Measurements from ENCODE around the gene RPL39L.

Gene RPL39L

GRCh38 chr3:187073581-187074098, 65.7 kb downstream of the RPL39L start:
- in situ Hi-C loops (cut with HindIII; ENCODE audit: low sequenced_read_pairs) = no loop called here
- TF ChIP-seq CTCF (IDR thresholded peaks at IDR 0.05; ENCODE audit: low read depth, low read length) = no peak
- no peak overlapping the region for H3K4me3 ChIP-seq (ENCODE audit: low read depth, low read length)
- DNase-seq (ENCODE audit: low read depth, low spot score) = no peak

GRCh38 chr3:187072511-187072910, 66.8 kb downstream of the RPL39L start:
- in situ Hi-C loops (cut with HindIII; ENCODE audit: low sequenced_read_pairs) = no loop called here
- no peak for TF ChIP-seq CTCF (IDR thresholded peaks at IDR 0.05; ENCODE audit: low read depth, low read length)
- no peak overlapping the region for H3K4me3 ChIP-seq (ENCODE audit: low read depth, low read length)
- DNase-seq (ENCODE audit: low read depth, low spot score) = no peak

GRCh38 chr3:187072102-187072501, 67.2 kb downstream of the RPL39L start:
- DNase-seq (ENCODE audit: low read depth, low spot score) = no peak
- no peak for TF ChIP-seq CTCF (IDR thresholded peaks at IDR 0.05; ENCODE audit: low read depth, low read length)
- H3K4me3 ChIP-seq (ENCODE audit: low read depth, low read length) = no peak overlapping the region
- in situ Hi-C loops (cut with HindIII; ENCODE audit: low sequenced_read_pairs) = no loop called here
